ENCODE measurements around the gene CD2. TPM values are rescaled to one million over a fixed set of nuclear protein-coding genes. Genes with fewer than 3 reads are reported as not detected.

The CD2 gene
- total RNA-seq, 4 donors from 2014 or later, result 9.6 to 36.3 (median 20.9) TPM

GRCh38 chr1:116739371-116740012 lies 14.7 kb upstream of the CD2 start:
- DNase-seq, result no peak
- peaks cover 0 to 9% (median 1%) of the 10 kb centered on the region in 4 donors for H3K4me1 ChIP-seq
- H3K9me3 ChIP-seq, result peaks cover 0 to 19% (median 7%) of the 10 kb centered on the region in 4 donors
- no peaks in the 10 kb centered on the region for H3K27me3 ChIP-seq
- TF ChIP-seq CTCF (IDR thresholded peaks at IDR 0.05) (no peak), POLR2A (IDR thresholded peaks at IDR 0.05) (no peak)
- peak overlapping the region in 3 of 4 donors; percentile 64 to 69 (median 67) for H3K27ac ChIP-seq
- H3K4me3 ChIP-seq, result no peak overlapping the region
- H3K36me3 ChIP-seq, result no peaks in the 10 kb centered on the region

- no peak for TF ChIP-seq CTCF (IDR thresholded peaks at IDR 0.05)
- no peak for TF ChIP-seq POLR2A (IDR thresholded peaks at IDR 0.05)
- Histone ChIP-seq H3K27me3 (no peaks in the 10 kb centered on the region), H3K4me1 (peaks cover 0 to 9% (median 1%) of the 10 kb centered on the region in 4 donors), H3K9me3 (peaks cover 0 to 19% (median 7%) of the 10 kb centered on the region in 4 donors), H3K27ac (no peak overlapping the region), H3K36me3 (no peaks in the 10 kb centered on the region), H3K4me3 (no peak overlapping the region)
- no peak for DNase-seq
These were observed 13.9 kb upstream of the CD2 start for GRCh38 chr1:116740296-116740695.

- TF ChIP-seq CTCF (IDR thresholded peaks at IDR 0.05) (no peak), POLR2A (IDR thresholded peaks at IDR 0.05) (no peak)
- Histone ChIP-seq H3K27ac (no peak overlapping the region), H3K4me1 (peaks cover 0 to 9% (median 1%) of the 10 kb centered on the region in 4 donors), H3K27me3 (no peaks in the 10 kb centered on the region), H3K9me3 (peaks cover 0 to 19% (median 7%) of the 10 kb centered on the region in 4 donors), H3K4me3 (no peak overlapping the region), H3K36me3 (no peaks in the 10 kb centered on the region)
- DNase-seq, result no peak
These were observed 13.5 kb upstream of the CD2 start for GRCh38 chr1:116740746-116741145.

GRCh38 chr1:116741836-116742565 lies 12.2 kb upstream of the CD2 start:
- no peak overlapping the region for H3K27ac ChIP-seq
- no peaks in the 10 kb centered on the region for H3K36me3 ChIP-seq
- DNase-seq, result no peak
- no peak overlapping the region for H3K4me3 ChIP-seq
- H3K4me1 ChIP-seq, result peaks cover 0 to 9% (median 1%) of the 10 kb centered on the region in 4 donors
- H3K9me3 ChIP-seq, result peaks cover 0 to 22% (median 7%) of the 10 kb centered on the region in 4 donors
- H3K27me3 ChIP-seq, result no peaks in the 10 kb centered on the region
- TF ChIP-seq CTCF (IDR thresholded peaks at IDR 0.05), result no peak
- TF ChIP-seq POLR2A (IDR thresholded peaks at IDR 0.05), result no peak

- Histone ChIP-seq H3K36me3 (no peaks in the 10 kb centered on the region), H3K27me3 (no peaks in the 10 kb centered on the region), H3K9me3 (peaks cover 0 to 34% (median 7%) of the 10 kb centered on the region in 4 donors), H3K27ac (no peak overlapping the region), H3K4me1 (peaks cover 0 to 3% (median 0%) of the 10 kb centered on the region in 4 donors), H3K4me3 (no peak overlapping the region)
- no peak for DNase-seq
- TF ChIP-seq CTCF (IDR thresholded peaks at IDR 0.05) (no peak), POLR2A (IDR thresholded peaks at IDR 0.05) (no peak)
These were observed 10.7 kb upstream of the CD2 start for GRCh38 chr1:116743535-116743934.
